Esophagus muscularis mucosa (tissue), 4 donors: ENCODE measurements around the gene NCKAP5.

Source experiments
- CTCF ChIP-seq, 3 experiments: fragments of 200-600 bp in 2 of 3; fragments of 450-650 bp in 1 of 3; sonication (generic) in 2 of 3; IDR thresholded peaks; one replicate each; pipeline ENCODE4 v1.5.1; 2017 to 2019; ENCODE audit warnings: antibody characterized with exemption in 3 of 3, mild to moderate bottlenecking in 2 of 3, moderate library complexity in 1 of 3
- EP300 ChIP-seq: sonication (generic); formaldehyde crosslinking; IDR thresholded peaks from one replicate; pipeline ENCODE4 v1.6.1; 2017; ENCODE audit warnings: antibody characterized with exemption
- POLR2A ChIP-seq: fragments of 450-650 bp; IDR thresholded peaks from one replicate; pipeline ENCODE4 v1.6.1; 2017; ENCODE audit warnings: antibody characterized with exemption, moderate library complexity, mild to moderate bottlenecking, low read depth
- POLR2AphosphoS5 ChIP-seq, 2 donors: sonication (generic); formaldehyde crosslinking; IDR thresholded peaks; one replicate each; pipeline ENCODE4 v1.6.1; 2017; ENCODE audit warnings: antibody characterized with exemption in 2 of 2

- TF ChIP-seq EP300 (no peak), CTCF (IDR thresholded peaks at IDR 0.05) (no peak), POLR2AphosphoS5 (IDR thresholded peaks at IDR 0.05) (no peak), POLR2A (no peak)
Observed at GRCh38 chr2:132845339-132845738, 722.9 kb downstream of the NCKAP5 start.
